HG03139 (cell line): ENCODE measurements around the gene KIF12.
"Not testable (repeated sequence)": the region's sequence is repeated elsewhere in the genome, so short reads cannot be mapped to it uniquely, and the experiment has no call there.

Source experiments
- ATAC-seq: cut with Tn5 transposase; IDR thresholded peaks from one replicate; pipeline ENCODE4 v1.9.1; 2021; ENCODE audit not compliant: unreplicated experiment

The KIF12 gene

GRCh38 chr9:114049441-114050225, 49.5 kb downstream of the KIF12 start:
- no peak for ATAC-seq

GRCh38 chr9:114048533-114049415, 50.3 kb downstream of the KIF12 start:
- no peak for ATAC-seq

- no peak for ATAC-seq
These were observed 51.4 kb downstream of the KIF12 start for GRCh38 chr9:114047717-114048116.

- no peak for ATAC-seq
These were observed 52.2 kb downstream of the KIF12 start for GRCh38 chr9:114046875-114047274.

- no peak for ATAC-seq
These were observed 52.8 kb downstream of the KIF12 start for GRCh38 chr9:114046237-114046755.

- ATAC-seq, result not testable (repeated sequence)
These were observed 55.4 kb downstream of the KIF12 start for GRCh38 chr9:114043660-114044059.
